IMR-90 (cell line): ENCODE measurements around the gene RPUSD4. TPM values are rescaled to one million over a fixed set of nuclear protein-coding genes. Genes with fewer than 3 reads are reported as not detected.

Source experiments
- ATAC-seq: fragments of 200-7000 bp; cut with Tn5 transposase; 2 replicates; pipeline ENCODE4 v1.9.1; 2020; ENCODE audit warnings: low read depth, mild to moderate bottlenecking, moderate library complexity
- BruUV-seq: library from RNA; stranded (reverse); fragments of 400-500 nt; replicated peaks from 2 replicates; lab custom pipeline; 2021; lab: Mats Ljungman, UMichigan
- CTCF ChIA-PET: fragments of 300-600 bp; formaldehyde crosslinking; extraction: SDS; loops from one replicate; lab custom pipeline; 2021; ENCODE audit warnings: antibody characterized with exemption; lab: Yijun Ruan, JAX
- POLR2A ChIA-PET: fragments of 300-600 bp; sonication (Branson Sonifier 250); formaldehyde crosslinking; loops from one replicate; lab custom pipeline; 2022; ENCODE audit warnings: antibody characterized with exemption; ENCODE audit not compliant: unreplicated experiment; lab: Charles Lee
- DNase-seq: peaks from one replicate; pipeline ENCODE4 v3.0.0; 2013
- H2AFZ ChIP-seq: replicated peaks from 2 replicates; pipeline ENCODE3; 2013; ENCODE audit warnings: low read length, mild to moderate bottlenecking; ENCODE audit not compliant: poor library complexity
- H2AK5ac ChIP-seq: 2 replicates; pipeline ENCODE4 v1.6.1; 2013; ENCODE audit warnings: low read depth, low read length, inconsistent platforms
- H2AK9ac ChIP-seq: replicated peaks from 2 replicates; pipeline ENCODE3; 2013; ENCODE audit warnings: mild to moderate bottlenecking, low read depth, low read length, moderate library complexity; ENCODE audit not compliant: poor library complexity
- H2BK120ac ChIP-seq: 2 replicates; pipeline ENCODE4 v1.6.1; 2013; ENCODE audit warnings: low read depth, low read length, inconsistent platforms
- H2BK15ac ChIP-seq: 3 replicates; pipeline ENCODE4 v1.6.1; 2013; ENCODE audit warnings: low read depth, low read length, inconsistent platforms
- H2BK20ac ChIP-seq: 2 replicates; pipeline ENCODE4 v1.6.1; 2013; ENCODE audit warnings: low read depth, mild to moderate bottlenecking, inconsistent platforms, low read length, moderate library complexity
- H2BK5ac ChIP-seq: 2 replicates; pipeline ENCODE4 v1.6.1; 2013; ENCODE audit warnings: mild to moderate bottlenecking, low read depth, low read length, inconsistent platforms; ENCODE audit not compliant: poor library complexity, severe bottlenecking
- H3K14ac ChIP-seq: replicated peaks from 2 replicates; pipeline ENCODE4 v1.6.1; 2013; ENCODE audit warnings: low read depth, low read length, inconsistent platforms
- H3K18ac ChIP-seq: 2 replicates; pipeline ENCODE4 v1.6.1; 2013; ENCODE audit warnings: low read depth, low read length, control low read depth
- H3K23ac ChIP-seq: 2 replicates; pipeline ENCODE4 v1.6.1; 2013; ENCODE audit warnings: low read depth, low read length, inconsistent platforms
- H3K27ac ChIP-seq: 2 replicates; pipeline ENCODE4 v1.5.1; 2013; ENCODE audit warnings: mild to moderate bottlenecking, control low read depth, low read length; ENCODE audit not compliant: insufficient read depth
- H3K27me3 ChIP-seq: 2 replicates; pipeline ENCODE4 v1.6.1; 2013; ENCODE audit warnings: low read length; ENCODE audit not compliant: control insufficient read depth, insufficient read depth
- H3K36me3 ChIP-seq: 2 replicates; pipeline ENCODE4 v1.6.1; 2013; ENCODE audit warnings: low read length, mixed read lengths; ENCODE audit not compliant: control insufficient read depth, insufficient read depth
- H3K4ac ChIP-seq: 2 replicates; pipeline ENCODE4 v1.6.1; 2013; ENCODE audit warnings: low read depth, low read length, inconsistent platforms
- H3K4me1 ChIP-seq: 2 replicates; pipeline ENCODE4 v1.6.1; 2013; ENCODE audit warnings: low read length, mixed read lengths; ENCODE audit not compliant: control insufficient read depth, insufficient read depth
- H3K4me2 ChIP-seq: 2 replicates; pipeline ENCODE4 v1.6.1; 2013; ENCODE audit warnings: low read depth, mild to moderate bottlenecking, control low read depth, low read length, moderate library complexity
- H3K4me3 ChIP-seq: 2 replicates; pipeline ENCODE4 v1.5.1; 2013; ENCODE audit warnings: low read depth, mild to moderate bottlenecking, control low read depth, low read length, moderate library complexity; ENCODE audit not compliant: insufficient read depth
- H3K56ac ChIP-seq: 2 replicates; pipeline ENCODE4 v1.6.1; 2013; ENCODE audit warnings: low read length, inconsistent platforms; ENCODE audit not compliant: insufficient read depth; ENCODE audit errors: extremely low read depth
- H3K79me1 ChIP-seq, 2 experiments: 2 replicates each; pipeline ENCODE4 v1.6.1; 2013; ENCODE audit warnings: low read length in 2 of 2, inconsistent platforms in 1 of 2, low read depth in 1 of 2
- H3K9ac ChIP-seq: 2 replicates; pipeline ENCODE4 v1.6.1; 2013; ENCODE audit warnings: low read depth, low read length, control low read depth
- H3K9me1 ChIP-seq: 2 replicates; pipeline ENCODE4 v1.6.1; 2013; ENCODE audit warnings: low read length, inconsistent platforms; ENCODE audit not compliant: insufficient read depth
- H3K9me3 ChIP-seq: 2 replicates; pipeline ENCODE4 v1.6.1; 2013; ENCODE audit warnings: low read length; ENCODE audit not compliant: control insufficient read depth, insufficient read depth
- H4K20me1 ChIP-seq: 2 replicates; pipeline ENCODE4 v1.6.1; 2013; ENCODE audit warnings: low read length, inconsistent platforms; ENCODE audit not compliant: insufficient read depth
- H4K5ac ChIP-seq: 2 replicates; pipeline ENCODE4 v1.6.1; 2013; ENCODE audit warnings: mild to moderate bottlenecking, low read depth, low read length, control low read depth
- H4K8ac ChIP-seq, 2 experiments: 2 replicates each; pipeline ENCODE4 v1.6.1; 2013; ENCODE audit warnings: low read depth in 2 of 2, low read length in 2 of 2, control low read depth in 1 of 2, inconsistent platforms in 1 of 2
- H4K91ac ChIP-seq: 2 replicates; pipeline ENCODE4 v1.6.1; 2013; ENCODE audit warnings: low read depth, low read length, inconsistent platforms; ENCODE audit not compliant: insufficient read depth
- CEBPB ChIP-seq: IDR thresholded peaks from 2 replicates; pipeline ENCODE4 v1.6.1; 2012; ENCODE audit warnings: low read depth, low read length, improper control_type of control experiment
- CHD1 ChIP-seq: IDR thresholded peaks from 2 replicates; pipeline ENCODE4 v1.6.1; 2012; ENCODE audit warnings: low read depth, low read length, improper control_type of control experiment
- CTCF ChIP-seq: conservative IDR thresholded peaks from 2 replicates; pipeline ENCODE4 v1.5.1; 2012; ENCODE audit warnings: mild to moderate bottlenecking, low read depth, low read length, improper control_type of control experiment
- ELK1 ChIP-seq: fragments of 150-350 bp; IDR thresholded peaks from 2 replicates; pipeline ENCODE4 v1.6.1; 2016; ENCODE audit warnings: low read depth, mild to moderate bottlenecking, low read length, moderate library complexity, borderline replicate concordance
- FOS ChIP-seq: fragments of 150-350 bp; IDR thresholded peaks from 2 replicates; pipeline ENCODE4 v1.6.1; 2016; ENCODE audit warnings: low read depth, low read length
- MAZ ChIP-seq: IDR thresholded peaks from 2 replicates; pipeline ENCODE4 v1.6.1; 2012; ENCODE audit warnings: low read depth, mild to moderate bottlenecking, low read length, improper control_type of control experiment, moderate library complexity, borderline replicate concordance
- MXI1 ChIP-seq: IDR thresholded peaks from 2 replicates; pipeline ENCODE4 v1.6.1; 2012; ENCODE audit warnings: low read depth, mild to moderate bottlenecking, low read length, moderate library complexity, borderline replicate concordance
- NFE2L2 ChIP-seq: fragments of 150-350 bp; IDR thresholded peaks from 2 replicates; pipeline ENCODE4 v1.6.1; 2016; ENCODE audit warnings: low read depth, mild to moderate bottlenecking, low read length
- RAD21 ChIP-seq: IDR thresholded peaks from 2 replicates; pipeline ENCODE4 v1.6.1; 2012; ENCODE audit warnings: low read length, improper control_type of control experiment
- RFX5 ChIP-seq: IDR thresholded peaks from 2 replicates; pipeline ENCODE4 v1.8.0; 2012; ENCODE audit warnings: low read depth, mild to moderate bottlenecking, low read length, moderate library complexity
- SMC3 ChIP-seq: fragments of 150-350 bp; IDR thresholded peaks from 2 replicates; pipeline ENCODE4 v1.6.1; 2016; ENCODE audit warnings: low read depth, mild to moderate bottlenecking, antibody characterized with exemption, low read length, moderate library complexity
- USF2 ChIP-seq: fragments of 150-350 bp; IDR thresholded peaks from 2 replicates; pipeline ENCODE4 v1.6.1; 2017; ENCODE audit warnings: mild to moderate bottlenecking, antibody characterized with exemption, low read length, low read depth
- WGBS, 2 experiments: methylation state at CpG; one replicate each; pipeline versions ENCODE4 v1.1.5 to v1.1.7; 2013; ENCODE audit warnings: missing lambda C conversion rate in 2 of 2; ENCODE audit not compliant: insufficient read length in 1 of 2; ENCODE audit errors: extremely low coverage in 2 of 2; 5-methylcytosine and 5-hydroxymethylcytosine counted together
- dilution Hi-C: fragments of 300-500 bp; cut with HindIII; formaldehyde crosslinking; loops from one replicate; pipeline ENCODE4 v1.14.3; 2018; ENCODE audit warnings: low sequenced_read_pairs; ENCODE audit not compliant: unreplicated experiment
- in situ Hi-C: fragments of 300-500 bp; cut with MboI; formaldehyde crosslinking; loops from 3 replicates; pipeline ENCODE4 v1.14.3; 2019; ENCODE audit warnings: low sequenced_read_pairs, inconsistent platforms, mixed read lengths
- intact Hi-C: fragments of 100-400 bp; cut with micrococcal nuclease; formaldehyde crosslinking; loops from 2 replicates; pipeline ENCODE4 v1.10.0; 2022
- polyA plus RNA-seq, 3 experiments: library from polyadenylated mRNA; depleted of rRNA; stranded (reverse); fragments of >200 nt; gene quantifications; 2 replicates each; pipeline ENCODE4 v1.2.3, GENCODE V29; 2012; ENCODE audit warnings: low replicate concordance in 1 of 3
- total RNA-seq: library from RNA; depleted of rRNA; stranded (reverse); fragments of >200 nt; gene quantifications from 2 replicates; pipeline ENCODE4 v1.2.3, GENCODE V29; 2012

RPUSD4 gene
- total and polyA plus RNA-seq, 2 of the 4 experiments (the other 2 are of a cell fraction) = 22.1 to 30.6 TPM

- peak overlapping the region; percentile 64; the same call in 1 of the 2 replicates for H2BK120ac ChIP-seq
- peaks cover 3% of the 10 kb centered on the region for H3K9me1 ChIP-seq
- WGBS, 2 experiments = no CpG with 5 or more reads among the region's 2 CpGs
- no peaks in the 10 kb centered on the region for H3K9me3 ChIP-seq
- no peak overlapping the region for H3K4me3 ChIP-seq
- peak overlapping the region; percentile 85 for H2AK5ac ChIP-seq
- TF ChIP-seq CHD1 (no peak), USF2 (no peak), MAZ (no peak), SMC3 (no peak), FOS (no peak), CTCF (no peak), RFX5 (no peak), RAD21 (no peak), NFE2L2 (no peak), ELK1 (no peak), MXI1 (no peak), CEBPB (no peak)
- H3K79me1 ChIP-seq = peaks cover 3 to 16% of the 10 kb centered on the region in 2 experiments; a peak in 3 of 4 replicates
- ChIA-PET POLR2A (no interaction called here), CTCF (no interaction called here)
- H3K18ac ChIP-seq = peak overlapping the region; percentile 29; the same call in 1 of the 2 replicates
- peak overlapping the region; percentile 27 for H3K4me2 ChIP-seq
- in situ Hi-C loops (no loop called here), dilution Hi-C loops (no loop called here), intact Hi-C loops (no loop called here)
- no peak overlapping the region for H2AK9ac ChIP-seq
- H3K23ac ChIP-seq = no peak overlapping the region
- no peak overlapping the region for H2BK15ac ChIP-seq
- H2AFZ ChIP-seq = no peak overlapping the region
- H3K9ac ChIP-seq = no peak overlapping the region
- H4K5ac ChIP-seq = peak overlapping the region; percentile 44; the same call in 1 of the 2 replicates
- H3K4ac ChIP-seq = peak overlapping the region; percentile 80
- 0 out of 2 replicates have a peak overlapping the region, but pooled peaks have one; percentile 21 for H2BK20ac ChIP-seq
- H3K14ac ChIP-seq = peak overlapping the region; percentile 76; the same call in 1 of the 2 replicates
- no peaks in the 10 kb centered on the region for H4K20me1 ChIP-seq
- peak overlapping the region; percentile 55; the same call in 1 of the 2 replicates for H3K27ac ChIP-seq
- H3K27me3 ChIP-seq = no peaks in the 10 kb centered on the region
- peak; percentile 59 for DNase-seq
- peak overlapping the region; percentile 81 for H2BK5ac ChIP-seq
- no peak overlapping the region for H3K56ac ChIP-seq
- ATAC-seq = peak; percentile 86
- H4K91ac ChIP-seq = peak overlapping the region; percentile 27; the same call in 1 of the 2 replicates
- peak overlapping the region in 1 of 2 experiments; percentile 56; a peak in 1 of 4 replicates for H4K8ac ChIP-seq
- peaks cover 8% of the 10 kb centered on the region for H3K4me1 ChIP-seq
- no TSS peak for BruUV-seq
- peaks cover 12% of the 10 kb centered on the region for H3K36me3 ChIP-seq
Observed at GRCh38 chr11:126246636-126247035, 35.2 kb upstream of the RPUSD4 start.
